Liver (tissue), 3 donors: ENCODE measurements around the gene RLBP1.

Source experiments
- FOXA2 ChIP-seq: IDR thresholded peaks from 2 replicates; pipeline ENCODE4 v1.6.1; 2016; ENCODE audit warnings: antibody characterized with exemption
- GABPA ChIP-seq, 2 donors: IDR thresholded peaks in 1 of 2; conservative IDR thresholded peaks in 1 of 2; 2 replicates each; pipeline ENCODE4 v1.6.1; 2016; ENCODE audit warnings: antibody characterized with exemption in 2 of 2, mild to moderate bottlenecking in 1 of 2, moderate library complexity in 1 of 2
- MAX ChIP-seq: IDR thresholded peaks from 2 replicates; pipeline ENCODE4 v1.6.1; 2016; ENCODE audit warnings: antibody characterized with exemption
- RAD21 ChIP-seq, 2 donors: IDR thresholded peaks; 2 replicates each; pipeline ENCODE4 v1.6.1; 2016; ENCODE audit warnings: antibody characterized with exemption in 2 of 2, mild to moderate bottlenecking in 2 of 2
- RXRA ChIP-seq, 2 donors: IDR thresholded peaks; 2 replicates each; pipeline ENCODE4 v1.6.1; 2017 to 2018; ENCODE audit warnings: antibody characterized with exemption in 2 of 2, mild to moderate bottlenecking in 1 of 2
- SP1 ChIP-seq: IDR thresholded peaks from 2 replicates; pipeline ENCODE4 v1.6.1; 2018; ENCODE audit warnings: antibody characterized with exemption, mild to moderate bottlenecking
- YY1 ChIP-seq: IDR thresholded peaks from 2 replicates; pipeline ENCODE4 v1.6.1; 2016; ENCODE audit warnings: antibody characterized with exemption, mild to moderate bottlenecking
- TF ChIP-seq, protein P1 (sequence below): fragments of 150-350 bp; IDR thresholded peaks from 2 replicates; pipeline ENCODE4 v1.5.1; 2017; ENCODE audit warnings: improper control_type of control experiment, low read depth, low read length; ENCODE audit not compliant: missing input control
- TF ChIP-seq, protein P2 (sequence below): IDR thresholded peaks from 2 replicates; pipeline ENCODE4 v1.6.1; 2016; ENCODE audit warnings: antibody characterized with exemption, mild to moderate bottlenecking
- donor health status: healthy.
- donor health status: healthy.

DNA sequence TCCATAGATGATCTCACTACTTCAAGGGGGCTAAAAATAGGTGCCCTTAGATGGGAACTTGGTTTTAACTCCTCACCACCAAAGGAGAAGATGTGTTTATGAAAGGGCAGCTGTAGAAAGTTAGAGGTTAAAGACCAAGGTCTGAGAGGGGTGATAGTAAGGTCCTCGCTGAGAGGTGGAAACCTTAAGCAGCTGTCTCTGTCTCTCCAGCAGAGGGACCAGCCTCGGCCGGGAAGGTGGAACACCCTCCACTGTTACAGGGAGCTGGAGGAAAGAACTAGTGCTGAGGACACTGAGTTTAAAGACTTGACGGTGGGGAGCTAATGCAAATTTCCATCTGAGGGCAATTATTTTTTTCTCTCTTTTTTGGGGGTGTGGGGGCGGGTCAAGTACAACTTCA is 8.9 kb upstream of the RLBP1 start:
- TF ChIP-seq, protein P1, sequence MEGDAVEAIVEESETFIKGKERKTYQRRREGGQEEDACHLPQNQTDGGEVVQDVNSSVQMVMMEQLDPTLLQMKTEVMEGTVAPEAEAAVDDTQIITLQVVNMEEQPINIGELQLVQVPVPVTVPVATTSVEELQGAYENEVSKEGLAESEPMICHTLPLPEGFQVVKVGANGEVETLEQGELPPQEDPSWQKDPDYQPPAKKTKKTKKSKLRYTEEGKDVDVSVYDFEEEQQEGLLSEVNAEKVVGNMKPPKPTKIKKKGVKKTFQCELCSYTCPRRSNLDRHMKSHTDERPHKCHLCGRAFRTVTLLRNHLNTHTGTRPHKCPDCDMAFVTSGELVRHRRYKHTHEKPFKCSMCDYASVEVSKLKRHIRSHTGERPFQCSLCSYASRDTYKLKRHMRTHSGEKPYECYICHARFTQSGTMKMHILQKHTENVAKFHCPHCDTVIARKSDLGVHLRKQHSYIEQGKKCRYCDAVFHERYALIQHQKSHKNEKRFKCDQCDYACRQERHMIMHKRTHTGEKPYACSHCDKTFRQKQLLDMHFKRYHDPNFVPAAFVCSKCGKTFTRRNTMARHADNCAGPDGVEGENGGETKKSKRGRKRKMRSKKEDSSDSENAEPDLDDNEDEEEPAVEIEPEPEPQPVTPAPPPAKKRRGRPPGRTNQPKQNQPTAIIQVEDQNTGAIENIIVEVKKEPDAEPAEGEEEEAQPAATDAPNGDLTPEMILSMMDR: no peak
- TF ChIP-seq SP1: no peak
- TF ChIP-seq RXRA (IDR thresholded peaks at IDR 0.05): no peak
- TF ChIP-seq, protein P2, sequence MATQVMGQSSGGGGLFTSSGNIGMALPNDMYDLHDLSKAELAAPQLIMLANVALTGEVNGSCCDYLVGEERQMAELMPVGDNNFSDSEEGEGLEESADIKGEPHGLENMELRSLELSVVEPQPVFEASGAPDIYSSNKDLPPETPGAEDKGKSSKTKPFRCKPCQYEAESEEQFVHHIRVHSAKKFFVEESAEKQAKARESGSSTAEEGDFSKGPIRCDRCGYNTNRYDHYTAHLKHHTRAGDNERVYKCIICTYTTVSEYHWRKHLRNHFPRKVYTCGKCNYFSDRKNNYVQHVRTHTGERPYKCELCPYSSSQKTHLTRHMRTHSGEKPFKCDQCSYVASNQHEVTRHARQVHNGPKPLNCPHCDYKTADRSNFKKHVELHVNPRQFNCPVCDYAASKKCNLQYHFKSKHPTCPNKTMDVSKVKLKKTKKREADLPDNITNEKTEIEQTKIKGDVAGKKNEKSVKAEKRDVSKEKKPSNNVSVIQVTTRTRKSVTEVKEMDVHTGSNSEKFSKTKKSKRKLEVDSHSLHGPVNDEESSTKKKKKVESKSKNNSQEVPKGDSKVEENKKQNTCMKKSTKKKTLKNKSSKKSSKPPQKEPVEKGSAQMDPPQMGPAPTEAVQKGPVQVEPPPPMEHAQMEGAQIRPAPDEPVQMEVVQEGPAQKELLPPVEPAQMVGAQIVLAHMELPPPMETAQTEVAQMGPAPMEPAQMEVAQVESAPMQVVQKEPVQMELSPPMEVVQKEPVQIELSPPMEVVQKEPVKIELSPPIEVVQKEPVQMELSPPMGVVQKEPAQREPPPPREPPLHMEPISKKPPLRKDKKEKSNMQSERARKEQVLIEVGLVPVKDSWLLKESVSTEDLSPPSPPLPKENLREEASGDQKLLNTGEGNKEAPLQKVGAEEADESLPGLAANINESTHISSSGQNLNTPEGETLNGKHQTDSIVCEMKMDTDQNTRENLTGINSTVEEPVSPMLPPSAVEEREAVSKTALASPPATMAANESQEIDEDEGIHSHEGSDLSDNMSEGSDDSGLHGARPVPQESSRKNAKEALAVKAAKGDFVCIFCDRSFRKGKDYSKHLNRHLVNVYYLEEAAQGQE: no peak
- TF ChIP-seq MAX: no peak
- TF ChIP-seq YY1: no peak
- no peak for TF ChIP-seq GABPA (IDR thresholded peaks at IDR 0.05 in 1 of 2, conservative IDR thresholded peaks at IDR 0.05 in 1 of 2)
- no peak for TF ChIP-seq FOXA2
- TF ChIP-seq RAD21 (IDR thresholded peaks at IDR 0.05): no peak
